NB4 (cell line): ENCODE results near the gene MON1A.

ENCODE experiments used
- DNase-seq: peaks from one replicate; pipeline ENCODE4 v3.0.0; 2010; ENCODE audit warnings: low read depth
- H3K4me3 ChIP-seq: one replicate; pipeline ENCODE4 v1.5.1; 2011; ENCODE audit warnings: mild to moderate bottlenecking, low read depth, low read length, moderate library complexity
- MYC ChIP-seq: IDR thresholded peaks from 2 replicates; pipeline ENCODE4 v1.6.1; 2011; ENCODE audit warnings: low read depth, low read length
- POLR2A ChIP-seq: IDR thresholded peaks from 2 replicates; pipeline ENCODE4 v1.6.1; 2011; ENCODE audit warnings: mild to moderate bottlenecking; ENCODE audit not compliant: insufficient read length; ENCODE audit errors: extremely low read depth
- TF ChIP-seq, protein P1 (sequence below): IDR thresholded peaks from one replicate; pipeline ENCODE4 v1.5.1; 2012; ENCODE audit warnings: low read depth, low read length
- TF ChIP-seq, protein P2 (sequence below): IDR thresholded peaks from 2 replicates; pipeline ENCODE4 v1.6.1; 2011; ENCODE audit warnings: low read depth, low read length

Gene MON1A

DNA sequence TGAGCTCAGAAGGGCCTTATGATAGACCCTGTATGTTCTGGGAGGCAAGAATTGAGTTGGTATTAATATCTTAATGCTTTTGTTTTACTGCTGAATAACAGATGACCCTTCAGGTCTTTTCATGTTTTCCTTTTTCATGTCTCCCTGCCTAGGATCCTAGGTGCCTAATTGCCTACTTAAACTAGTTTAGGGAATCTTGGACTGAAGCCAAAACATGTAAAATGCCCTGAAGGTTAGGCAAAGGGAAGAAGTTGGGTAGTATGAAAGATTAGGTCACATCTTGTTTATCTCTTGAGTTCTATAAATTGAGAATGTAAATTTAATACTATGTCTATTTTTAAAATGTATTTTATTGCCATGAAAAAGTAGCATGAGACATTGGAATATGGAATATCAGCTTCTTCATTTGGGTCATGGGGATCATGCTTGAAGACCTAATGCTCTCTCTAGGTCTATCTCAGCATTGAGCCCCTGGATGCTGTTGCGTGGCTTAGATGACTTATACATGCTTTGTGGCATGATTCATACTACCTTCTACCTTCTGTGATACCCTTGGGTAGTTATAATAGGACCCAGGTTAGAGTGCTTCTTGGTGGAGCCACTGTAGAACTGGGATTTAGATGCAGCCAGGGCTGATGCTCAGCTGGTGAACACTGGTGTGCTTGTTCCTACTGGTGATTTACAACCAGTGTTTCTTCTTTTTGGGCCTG is 36.8 kb upstream of the MON1A start:
- no peak for DNase-seq

DNA sequence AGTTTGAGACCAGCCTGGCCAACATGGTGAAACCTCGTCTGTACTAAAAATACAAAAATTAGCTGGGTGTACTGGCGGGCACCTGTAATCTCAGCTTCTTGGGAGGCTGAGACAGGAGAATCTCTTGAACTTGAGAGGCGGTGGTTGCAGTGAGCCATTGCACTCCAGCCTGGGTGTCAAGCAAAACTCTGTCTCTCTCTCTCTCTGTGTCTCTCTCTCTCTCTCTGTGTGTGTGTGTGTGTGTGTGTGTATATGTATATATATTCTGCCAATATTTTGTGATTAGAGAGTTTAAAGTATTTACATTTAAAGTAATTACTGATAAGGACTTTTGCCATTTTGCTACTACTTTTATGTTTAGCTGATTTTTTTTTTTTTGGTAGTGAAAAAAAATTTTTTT is 26.0 kb upstream of the MON1A start:
- no peak for DNase-seq
- no peak overlapping the region for H3K4me3 ChIP-seq
- TF ChIP-seq, protein P1, sequence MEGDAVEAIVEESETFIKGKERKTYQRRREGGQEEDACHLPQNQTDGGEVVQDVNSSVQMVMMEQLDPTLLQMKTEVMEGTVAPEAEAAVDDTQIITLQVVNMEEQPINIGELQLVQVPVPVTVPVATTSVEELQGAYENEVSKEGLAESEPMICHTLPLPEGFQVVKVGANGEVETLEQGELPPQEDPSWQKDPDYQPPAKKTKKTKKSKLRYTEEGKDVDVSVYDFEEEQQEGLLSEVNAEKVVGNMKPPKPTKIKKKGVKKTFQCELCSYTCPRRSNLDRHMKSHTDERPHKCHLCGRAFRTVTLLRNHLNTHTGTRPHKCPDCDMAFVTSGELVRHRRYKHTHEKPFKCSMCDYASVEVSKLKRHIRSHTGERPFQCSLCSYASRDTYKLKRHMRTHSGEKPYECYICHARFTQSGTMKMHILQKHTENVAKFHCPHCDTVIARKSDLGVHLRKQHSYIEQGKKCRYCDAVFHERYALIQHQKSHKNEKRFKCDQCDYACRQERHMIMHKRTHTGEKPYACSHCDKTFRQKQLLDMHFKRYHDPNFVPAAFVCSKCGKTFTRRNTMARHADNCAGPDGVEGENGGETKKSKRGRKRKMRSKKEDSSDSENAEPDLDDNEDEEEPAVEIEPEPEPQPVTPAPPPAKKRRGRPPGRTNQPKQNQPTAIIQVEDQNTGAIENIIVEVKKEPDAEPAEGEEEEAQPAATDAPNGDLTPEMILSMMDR, result no peak
- TF ChIP-seq, protein P2, sequence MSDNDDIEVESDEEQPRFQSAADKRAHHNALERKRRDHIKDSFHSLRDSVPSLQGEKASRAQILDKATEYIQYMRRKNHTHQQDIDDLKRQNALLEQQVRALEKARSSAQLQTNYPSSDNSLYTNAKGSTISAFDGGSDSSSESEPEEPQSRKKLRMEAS, result no peak
- no peak for TF ChIP-seq MYC
- TF ChIP-seq POLR2A, result no peak

More for the DNA sequence above, 36.8 kb upstream of the MON1A start:
- H3K4me3 ChIP-seq, result no peak overlapping the region
- no peak for TF ChIP-seq POLR2A
- TF ChIP-seq MYC, result no peak
- TF ChIP-seq, protein P1, result no peak
- TF ChIP-seq, protein P2, result no peak

DNA sequence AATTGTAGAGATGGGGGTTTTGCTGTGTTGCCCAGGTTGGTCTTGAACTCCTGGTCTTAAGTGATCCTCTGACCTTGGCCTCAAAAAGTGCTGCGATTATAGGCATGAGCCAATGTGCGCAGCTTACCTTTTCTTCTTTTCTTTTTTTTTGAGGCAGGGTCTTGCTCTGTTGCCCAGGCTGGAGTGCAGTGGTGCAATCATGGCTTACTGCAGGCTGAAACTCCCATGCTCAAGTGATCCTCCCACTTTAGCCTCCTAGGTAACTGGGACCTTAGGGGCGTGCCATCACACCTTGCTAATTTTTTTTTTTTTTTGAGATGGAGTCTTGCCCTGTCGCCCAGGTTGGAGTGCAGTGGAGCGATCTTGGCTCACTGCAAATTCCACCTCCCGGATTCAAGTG is 23.3 kb upstream of the MON1A start:
- no peak for DNase-seq
- H3K4me3 ChIP-seq, result no peak overlapping the region
- TF ChIP-seq, protein P1, result no peak
- no peak for TF ChIP-seq MYC

DNA sequence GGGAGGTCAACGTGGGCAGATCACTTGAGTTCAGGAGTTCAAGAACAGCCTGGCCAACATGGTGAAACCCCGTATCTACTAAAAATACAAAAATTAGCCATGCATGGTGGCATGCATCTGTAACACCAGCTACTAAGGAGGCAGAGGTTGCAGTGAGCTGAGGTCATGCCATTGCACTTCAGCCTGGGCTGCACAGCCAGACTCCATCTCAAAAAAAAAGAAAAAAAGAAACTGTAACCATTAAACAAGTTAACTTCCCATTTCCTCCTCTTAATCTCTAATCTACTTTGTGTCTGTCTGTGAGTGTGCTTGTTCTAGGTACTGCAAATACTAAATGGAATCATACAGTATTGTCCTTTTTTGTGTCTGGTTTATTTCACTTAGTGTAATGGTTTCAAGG is 13.0 kb upstream of the MON1A start:
- TF ChIP-seq POLR2A (no peak), MYC (no peak)
- TF ChIP-seq, protein P2, result no peak
- TF ChIP-seq, protein P1, result no peak
- no peak for DNase-seq
- H3K4me3 ChIP-seq, result no peak overlapping the region

DNA sequence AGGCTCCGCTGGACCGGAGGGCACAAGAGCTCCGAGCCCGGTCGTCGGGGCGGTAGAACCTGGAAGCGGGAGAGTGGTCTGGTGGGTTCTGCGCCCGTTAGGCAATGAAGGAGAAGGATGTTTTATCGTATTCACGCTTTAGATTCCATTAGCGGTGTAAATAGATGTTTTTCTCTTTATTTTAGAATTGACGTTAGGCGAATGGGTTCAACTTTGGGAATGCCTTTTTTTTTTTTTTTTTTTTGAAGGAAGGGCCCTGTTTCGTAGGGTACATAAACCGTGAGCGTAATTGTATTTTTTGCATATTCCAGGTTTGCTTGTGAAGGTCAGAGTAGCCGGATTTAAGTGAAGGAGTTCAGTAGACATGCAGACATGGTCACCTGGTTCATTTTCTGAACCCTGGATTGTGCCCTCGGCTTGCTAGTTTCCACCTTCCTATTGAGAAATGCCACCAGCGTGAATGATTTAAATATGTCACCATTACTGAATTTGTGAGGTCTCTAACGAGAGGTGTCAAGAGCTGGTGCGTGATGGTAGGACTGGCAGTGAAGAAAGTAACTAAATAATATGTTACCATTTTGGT is 11.1 kb upstream of the MON1A start:
- no peak for TF ChIP-seq POLR2A
- TF ChIP-seq, protein P1, result no peak
- TF ChIP-seq MYC, result no peak
- TF ChIP-seq, protein P2, result no peak
- DNase-seq, result peak; percentile 23
- peak overlapping the region; percentile 81 for H3K4me3 ChIP-seq
